HepG2 (cell line): ENCODE results near the gene DNAJB12. TPM values are rescaled to one million over a fixed set of nuclear protein-coding genes. Genes with fewer than 3 reads are reported as not detected.

Experiments used
- CEBPB ChIP-seq: IDR thresholded peaks from 2 replicates; pipeline ENCODE4 v1.6.1; 2011; ENCODE audit warnings: low read depth, low read length, improper control_type of control experiment, borderline replicate concordance
- CREM ChIP-seq, 2 experiments: sonication (generic) in 1 of 2; formaldehyde crosslinking in 1 of 2; IDR thresholded peaks; 2 replicates each; pipeline versions ENCODE4 v1.4.0 to v1.6.1; 2016 to 2020; ENCODE audit warnings: antibody characterized with exemption in 1 of 2, mild to moderate bottlenecking in 1 of 2, missing genetic modification reagents in 1 of 2
- EZH2 ChIP-seq: conservative IDR thresholded peaks from 2 replicates; pipeline ENCODE4 v1.6.1; 2012; ENCODE audit warnings: mild to moderate bottlenecking, low read depth, low read length, moderate library complexity
- HNRNPH1 ChIP-seq: fragments of 200-400 bp; formaldehyde crosslinking; optimal IDR thresholded peaks from 2 replicates; pipeline ENCODE3; 2017; ENCODE audit warnings: mild to moderate bottlenecking, low read depth, low read length
- HOMEZ ChIP-seq: IDR thresholded peaks from 2 replicates; pipeline ENCODE4 v1.6.1; 2016; ENCODE audit warnings: low read depth
- MAZ ChIP-seq, 2 experiments: sonication (generic) in 1 of 2; formaldehyde crosslinking in 1 of 2; IDR thresholded peaks; 2 replicates each; pipeline versions ENCODE4 v1.5.0 to v1.6.1; 2012 to 2020; ENCODE audit warnings: low read depth in 2 of 2, mild to moderate bottlenecking in 2 of 2, borderline replicate concordance in 1 of 2, improper control_type of control experiment in 1 of 2, low read length in 1 of 2, missing genetic modification reagents in 1 of 2, moderate library complexity in 1 of 2
- MIXL1 ChIP-seq: IDR thresholded peaks from 2 replicates; pipeline ENCODE4 v1.6.1; 2016
- PHF20 ChIP-seq: sonication (generic); formaldehyde crosslinking; IDR thresholded peaks from 2 replicates; pipeline ENCODE4 v1.5.0; 2020; ENCODE audit warnings: mild to moderate bottlenecking, missing genetic modification reagents
- SALL2 ChIP-seq: sonication (generic); formaldehyde crosslinking; IDR thresholded peaks from 2 replicates; pipeline ENCODE4 v1.8.1; 2023; ENCODE audit warnings: mild to moderate bottlenecking, missing genetic modification reagents, inconsistent platforms
- STAG1 ChIP-seq: sonication (generic); formaldehyde crosslinking; IDR thresholded peaks from 2 replicates; pipeline ENCODE4 v1.4.0; 2020; ENCODE audit warnings: missing genetic modification reagents
- ZNF432 ChIP-seq: sonication (generic); formaldehyde crosslinking; IDR thresholded peaks from 2 replicates; pipeline ENCODE4 v1.5.0; 2020; ENCODE audit warnings: missing genetic modification reagents, mild to moderate bottlenecking, borderline replicate concordance
- ZNF737 ChIP-seq: sonication (generic); formaldehyde crosslinking; IDR thresholded peaks from 2 replicates; pipeline ENCODE4 v1.5.0; 2020; ENCODE audit warnings: missing genetic modification reagents, mild to moderate bottlenecking, borderline replicate concordance
- polyA plus RNA-seq, 8 experiments: library from polyadenylated mRNA; depleted of rRNA in 3 of 8; stranded (reverse) in 7 of 8; unstranded in 1 of 8; fragments of >200 nt; fragmentation: Illumina TruSeq in 4 of 8; extraction: Trizol in 4 of 8; gene quantifications; 2 replicates each; pipeline versions ENCODE4 v1.2.1 to v1.2.3, GENCODE V29; 2011 to 2016; ENCODE audit warnings: low read depth in 4 of 8, missing spikeins in 1 of 8, mixed read lengths in 1 of 8; ENCODE audit not compliant: insufficient read depth in 1 of 8
- total RNA-seq, 5 experiments: library from RNA; depleted of rRNA; stranded (reverse); fragments of >200 nt; fragmentation: Illumina TruSeq; extraction: Trizol; gene quantifications; 2 replicates each; pipeline ENCODE4 v1.2.3, GENCODE V29; 2016; ENCODE audit warnings: low read depth in 1 of 5
- TF ChIP-seq, protein P1 (sequence below), 2 experiments: sonication (generic) in 1 of 2; formaldehyde crosslinking in 1 of 2; IDR thresholded peaks; 2 replicates each; pipeline versions ENCODE4 v1.6.1 to v1.9.0; 2014 to 2022; ENCODE audit warnings: antibody characterized with exemption in 1 of 2, borderline replicate concordance in 1 of 2, inconsistent platforms in 1 of 2, low read depth in 1 of 2, missing genetic modification reagents in 1 of 2
- TF ChIP-seq, protein P2 (sequence below): sonication (generic); formaldehyde crosslinking; IDR thresholded peaks from 2 replicates; pipeline ENCODE4 v1.5.1; 2020; ENCODE audit warnings: mild to moderate bottlenecking, missing genetic modification reagents

Gene DNAJB12
- total and polyA plus RNA-seq, 2 of the 13 experiments (the other 11 are each of a cell fraction or from before 2014, with no cell fraction given) = 10.8 to 18.2 TPM

GRCh38 chr10:72354356-72355213 lies at the start of gene DNAJB12 (continued):
- TF ChIP-seq, protein P1, sequence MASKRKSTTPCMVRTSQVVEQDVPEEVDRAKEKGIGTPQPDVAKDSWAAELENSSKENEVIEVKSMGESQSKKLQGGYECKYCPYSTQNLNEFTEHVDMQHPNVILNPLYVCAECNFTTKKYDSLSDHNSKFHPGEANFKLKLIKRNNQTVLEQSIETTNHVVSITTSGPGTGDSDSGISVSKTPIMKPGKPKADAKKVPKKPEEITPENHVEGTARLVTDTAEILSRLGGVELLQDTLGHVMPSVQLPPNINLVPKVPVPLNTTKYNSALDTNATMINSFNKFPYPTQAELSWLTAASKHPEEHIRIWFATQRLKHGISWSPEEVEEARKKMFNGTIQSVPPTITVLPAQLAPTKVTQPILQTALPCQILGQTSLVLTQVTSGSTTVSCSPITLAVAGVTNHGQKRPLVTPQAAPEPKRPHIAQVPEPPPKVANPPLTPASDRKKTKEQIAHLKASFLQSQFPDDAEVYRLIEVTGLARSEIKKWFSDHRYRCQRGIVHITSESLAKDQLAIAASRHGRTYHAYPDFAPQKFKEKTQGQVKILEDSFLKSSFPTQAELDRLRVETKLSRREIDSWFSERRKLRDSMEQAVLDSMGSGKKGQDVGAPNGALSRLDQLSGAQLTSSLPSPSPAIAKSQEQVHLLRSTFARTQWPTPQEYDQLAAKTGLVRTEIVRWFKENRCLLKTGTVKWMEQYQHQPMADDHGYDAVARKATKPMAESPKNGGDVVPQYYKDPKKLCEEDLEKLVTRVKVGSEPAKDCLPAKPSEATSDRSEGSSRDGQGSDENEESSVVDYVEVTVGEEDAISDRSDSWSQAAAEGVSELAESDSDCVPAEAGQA (IDR thresholded peaks at IDR 0.05; ENCODE audit: low read depth) = peak; percentile 84; the same call in 1 of the 2 replicates
- TF ChIP-seq, protein P1 (CRISPR knock-in tag; IDR thresholded peaks at IDR 0.05; ENCODE audit: borderline replicate concordance) = 0 out of 2 replicates have a peak, but pooled peaks have one; percentile 56
- TF ChIP-seq EZH2 = no peak
- no peak for TF ChIP-seq ZNF737 (CRISPR knock-in tag)
- no peak for TF ChIP-seq ZNF432
- TF ChIP-seq PHF20 = peak; percentile 97
- peak; percentile 71 for TF ChIP-seq MIXL1 (CRISPR knock-in tag)
- no peak for TF ChIP-seq STAG1
- no peak for TF ChIP-seq CEBPB
- peak; percentile 92 for TF ChIP-seq MAZ (IDR thresholded peaks at IDR 0.05; ENCODE audit: borderline replicate concordance, low read depth, low read length)
- TF ChIP-seq MAZ (CRISPR knock-in tag; IDR thresholded peaks at IDR 0.05; ENCODE audit: low read depth) = peak; percentile 88; the same call in 1 of the 2 replicates
- TF ChIP-seq SALL2 = peak; percentile 94
- TF ChIP-seq, protein P2, sequence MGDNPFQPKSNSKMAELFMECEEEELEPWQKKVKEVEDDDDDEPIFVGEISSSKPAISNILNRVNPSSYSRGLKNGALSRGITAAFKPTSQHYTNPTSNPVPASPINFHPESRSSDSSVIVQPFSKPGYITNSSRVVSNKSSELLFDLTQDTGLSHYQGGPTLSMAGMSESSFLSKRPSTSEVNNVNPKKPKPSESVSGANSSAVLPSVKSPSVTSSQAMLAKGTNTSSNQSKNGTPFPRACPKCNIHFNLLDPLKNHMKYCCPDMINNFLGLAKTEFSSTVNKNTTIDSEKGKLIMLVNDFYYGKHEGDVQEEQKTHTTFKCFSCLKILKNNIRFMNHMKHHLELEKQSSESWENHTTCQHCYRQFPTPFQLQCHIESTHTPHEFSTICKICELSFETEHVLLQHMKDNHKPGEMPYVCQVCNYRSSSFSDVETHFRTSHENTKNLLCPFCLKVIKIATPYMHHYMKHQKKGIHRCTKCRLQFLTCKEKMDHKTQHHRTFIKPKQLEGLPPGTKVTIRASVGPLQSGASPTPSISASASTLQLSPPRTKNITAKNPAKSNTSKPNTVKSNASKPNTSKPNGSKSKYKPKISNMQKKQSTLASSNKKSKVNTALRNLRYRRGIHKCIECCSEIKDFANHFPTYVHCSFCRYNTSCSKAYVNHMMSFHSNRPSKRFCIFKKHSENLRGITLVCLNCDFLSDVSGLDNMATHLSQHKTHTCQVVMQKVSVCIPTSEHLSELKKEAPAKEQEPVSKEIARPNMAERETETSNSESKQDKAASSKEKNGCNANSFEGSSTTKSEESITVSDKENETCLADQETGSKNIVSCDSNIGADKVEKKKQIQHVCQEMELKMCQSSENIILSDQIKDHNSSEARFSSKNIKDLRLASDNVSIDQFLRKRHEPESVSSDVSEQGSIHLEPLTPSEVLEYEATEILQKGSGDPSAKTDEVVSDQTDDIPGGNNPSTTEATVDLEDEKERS = peak; percentile 54; the same call in 1 of the 2 replicates
- peak; percentile 94 for TF ChIP-seq CREM (IDR thresholded peaks at IDR 0.05)
- TF ChIP-seq CREM (CRISPR knock-in tag; IDR thresholded peaks at IDR 0.05) = peak; percentile 79
- TF ChIP-seq HOMEZ (CRISPR knock-in tag) = peak; percentile 72; the same call in 1 of the 2 replicates
- peak; percentile 34 for TF ChIP-seq HNRNPH1
